WTC11 (cell line): Measurements from ENCODE around the gene PRDX1. TPM values are rescaled to one million over a fixed set of nuclear protein-coding genes. Genes with fewer than 3 reads are reported as not detected.
A peak's percentile ranks its signal among the peaks of the same experiment; 100 is the strongest.

Experiments used
- ATAC-seq: fragments of 200-7000 bp; cut with Tn5 transposase; 2 replicates; pipeline ENCODE4 v1.10.0; 2021; ENCODE audit warnings: mild to moderate bottlenecking, moderate library complexity
- CTCF ChIA-PET: fragments of 300-600 bp; sonication (Branson Sonifier 250); formaldehyde crosslinking; loops from one replicate; lab custom pipeline; 2021; ENCODE audit warnings: antibody characterized with exemption; lab: Charles Lee
- POLR2A ChIA-PET: fragments of 350-600 bp; sonication (Branson Sonifier 250); formaldehyde crosslinking; loops from one replicate; lab custom pipeline; 2021; ENCODE audit warnings: antibody characterized with exemption; lab: Charles Lee
- DNase-seq: peaks from one replicate; pipeline ENCODE4 v3.0.0; 2021; ENCODE audit warnings: low spot score
- H3K27ac Mint-ChIP-seq: 2 replicates; pipeline ENCODE4 v1.8.0; 2021; ENCODE audit warnings: mixed read lengths
- H3K27me3 Mint-ChIP-seq: 2 replicates; pipeline ENCODE4 v1.8.0; 2021; ENCODE audit warnings: low read depth, mild to moderate bottlenecking, moderate library complexity, mixed read lengths
- H3K36me3 Mint-ChIP-seq: 2 replicates; pipeline ENCODE4 v1.8.0; 2021; ENCODE audit warnings: mixed read lengths
- H3K4me1 Mint-ChIP-seq: 2 replicates; pipeline ENCODE4 v1.8.0; 2022; ENCODE audit warnings: mixed read lengths
- H3K4me3 Mint-ChIP-seq: 2 replicates; pipeline ENCODE4 v1.8.0; 2021; ENCODE audit warnings: mild to moderate bottlenecking, moderate library complexity, mixed read lengths
- H3K9me3 Mint-ChIP-seq: 2 replicates; pipeline ENCODE4 v1.8.0; 2021; ENCODE audit warnings: mixed read lengths
- AFF4 ChIP-seq: sonication (generic); formaldehyde crosslinking; IDR thresholded peaks from 2 replicates; pipeline ENCODE4 v1.8.1; 2023; ENCODE audit warnings: mild to moderate bottlenecking, missing genetic modification reagents, borderline replicate concordance
- EMX1 ChIP-seq: fragments of 250-450 bp; sonication (Bioruptor Pico); IDR thresholded peaks from 2 replicates; pipeline ENCODE4 v1.8.0; 2021; ENCODE audit warnings: mild to moderate bottlenecking
- ESRRA ChIP-seq: sonication (generic); formaldehyde crosslinking; IDR thresholded peaks from 2 replicates; pipeline ENCODE4 v1.8.1; 2022; ENCODE audit warnings: mild to moderate bottlenecking, missing genetic modification reagents, borderline replicate concordance
- ETV6 ChIP-seq: sonication (generic); formaldehyde crosslinking; IDR thresholded peaks from 2 replicates; pipeline ENCODE4 v1.8.1; 2022; ENCODE audit warnings: mild to moderate bottlenecking, missing genetic modification reagents
- FOXP1 ChIP-seq: sonication (generic); formaldehyde crosslinking; IDR thresholded peaks from 2 replicates; pipeline ENCODE4 v1.8.0; 2022; ENCODE audit warnings: missing genetic modification reagents, mild to moderate bottlenecking, moderate library complexity, borderline replicate concordance
- GRHL2 ChIP-seq: fragments of 250-450 bp; sonication (Bioruptor Pico); IDR thresholded peaks from 2 replicates; pipeline ENCODE4 v1.8.0; 2022; ENCODE audit warnings: mild to moderate bottlenecking, moderate library complexity; ENCODE audit not compliant: insufficient replicate concordance, severe bottlenecking
- KAT7 ChIP-seq: sonication (generic); formaldehyde crosslinking; IDR thresholded peaks from 2 replicates; pipeline ENCODE4 v1.8.1; 2023; ENCODE audit warnings: missing genetic modification reagents, mild to moderate bottlenecking, borderline replicate concordance
- NFATC4 ChIP-seq: fragments of 250-450 bp; sonication (Bioruptor Pico); IDR thresholded peaks from 2 replicates; pipeline ENCODE4 v1.9.0; 2021; ENCODE audit warnings: mild to moderate bottlenecking
- NFYB ChIP-seq: sonication (generic); formaldehyde crosslinking; conservative IDR thresholded peaks from 2 replicates; pipeline ENCODE4 v1.8.0; 2022; ENCODE audit warnings: low read depth, missing genetic modification reagents
- NR3C1 ChIP-seq: sonication (generic); formaldehyde crosslinking; conservative IDR thresholded peaks from 2 replicates; pipeline ENCODE4 v1.8.1; 2023; ENCODE audit warnings: low read depth, mild to moderate bottlenecking, missing genetic modification reagents
- RELA ChIP-seq: sonication (generic); formaldehyde crosslinking; IDR thresholded peaks from 2 replicates; pipeline ENCODE4 v1.8.1; 2022; ENCODE audit warnings: missing genetic modification reagents, mild to moderate bottlenecking, borderline replicate concordance
- TP53 ChIP-seq: sonication (generic); formaldehyde crosslinking; IDR thresholded peaks from 2 replicates; pipeline ENCODE4 v1.8.1; 2023; ENCODE audit warnings: mild to moderate bottlenecking, missing genetic modification reagents
- ZNF263 ChIP-seq: sonication (generic); formaldehyde crosslinking; IDR thresholded peaks from 2 replicates; pipeline ENCODE4 v1.8.1; 2022; ENCODE audit warnings: low read depth, mild to moderate bottlenecking, moderate library complexity, missing genetic modification reagents
- ZNF396 ChIP-seq: fragments of 250-450 bp; sonication (Bioruptor Pico); IDR thresholded peaks from 2 replicates; pipeline ENCODE4 v1.8.0; 2021; ENCODE audit warnings: mild to moderate bottlenecking, moderate library complexity, borderline replicate concordance
- total RNA-seq: library from RNA; stranded (reverse); gene quantifications from 3 replicates; pipeline ENCODE4 v1.2.3, GENCODE V29; 2021
- TF ChIP-seq, protein P1 (sequence below): sonication (generic); formaldehyde crosslinking; IDR thresholded peaks from 2 replicates; pipeline ENCODE4 v1.8.0; 2022; ENCODE audit warnings: mild to moderate bottlenecking, missing genetic modification reagents
- TF ChIP-seq, protein P2 (sequence below): sonication (generic); formaldehyde crosslinking; IDR thresholded peaks from 2 replicates; pipeline ENCODE4 v1.8.1; 2022; ENCODE audit warnings: mild to moderate bottlenecking, missing genetic modification reagents, moderate library complexity, borderline replicate concordance

The PRDX1 gene
- total RNA-seq, 1 experiment from 2014 or later = 1,197 TPM

- TF ChIP-seq, protein P1, sequence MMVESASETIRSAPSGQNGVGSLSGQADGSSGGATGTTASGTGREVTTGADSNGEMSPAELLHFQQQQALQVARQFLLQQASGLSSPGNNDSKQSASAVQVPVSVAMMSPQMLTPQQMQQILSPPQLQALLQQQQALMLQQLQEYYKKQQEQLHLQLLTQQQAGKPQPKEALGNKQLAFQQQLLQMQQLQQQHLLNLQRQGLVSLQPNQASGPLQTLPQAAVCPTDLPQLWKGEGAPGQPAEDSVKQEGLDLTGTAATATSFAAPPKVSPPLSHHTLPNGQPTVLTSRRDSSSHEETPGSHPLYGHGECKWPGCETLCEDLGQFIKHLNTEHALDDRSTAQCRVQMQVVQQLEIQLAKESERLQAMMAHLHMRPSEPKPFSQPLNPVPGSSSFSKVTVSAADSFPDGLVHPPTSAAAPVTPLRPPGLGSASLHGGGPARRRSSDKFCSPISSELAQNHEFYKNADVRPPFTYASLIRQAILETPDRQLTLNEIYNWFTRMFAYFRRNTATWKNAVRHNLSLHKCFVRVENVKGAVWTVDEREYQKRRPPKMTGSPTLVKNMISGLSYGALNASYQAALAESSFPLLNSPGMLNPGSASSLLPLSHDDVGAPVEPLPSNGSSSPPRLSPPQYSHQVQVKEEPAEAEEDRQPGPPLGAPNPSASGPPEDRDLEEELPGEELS (CRISPR knock-in tag) = peak; percentile 95
These were observed at the start of gene PRDX1 (continued) for GRCh38 chr1:45521413-45522323.

DNA sequence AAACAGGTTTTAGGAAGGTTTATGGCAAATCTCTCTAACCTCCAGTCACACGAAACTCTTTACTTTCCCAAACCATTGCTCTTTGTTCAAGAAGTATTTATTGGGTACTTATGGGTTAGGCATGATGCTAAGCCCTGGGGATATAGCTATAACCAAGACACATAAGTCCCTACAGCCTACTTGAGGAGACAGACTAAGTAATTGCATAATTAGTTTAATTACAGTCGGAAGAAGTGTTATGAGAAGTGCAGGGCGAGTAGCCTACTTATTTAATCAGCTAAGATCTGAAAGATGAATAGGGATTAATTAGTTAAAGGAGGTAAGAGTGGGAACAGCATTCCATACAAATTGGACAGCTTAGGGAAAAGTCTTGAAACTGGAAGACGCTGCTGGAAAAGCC is 48.9 kb upstream of the PRDX1 start:
- H3K36me3 Mint-ChIP-seq = peaks cover 43% of the 10 kb centered on the region
- no peaks in the 10 kb centered on the region for H3K27me3 Mint-ChIP-seq
- H3K4me1 Mint-ChIP-seq = peaks cover 31% of the 10 kb centered on the region
- no peak overlapping the region for H3K4me3 Mint-ChIP-seq
- peak overlapping the region; percentile 28; the same call in 1 of the 2 replicates for H3K27ac Mint-ChIP-seq
- DNase-seq (no peak), ATAC-seq (no peak)
- no peak for TF ChIP-seq ETV6 (CRISPR knock-in tag)
- TF ChIP-seq, protein P2, sequence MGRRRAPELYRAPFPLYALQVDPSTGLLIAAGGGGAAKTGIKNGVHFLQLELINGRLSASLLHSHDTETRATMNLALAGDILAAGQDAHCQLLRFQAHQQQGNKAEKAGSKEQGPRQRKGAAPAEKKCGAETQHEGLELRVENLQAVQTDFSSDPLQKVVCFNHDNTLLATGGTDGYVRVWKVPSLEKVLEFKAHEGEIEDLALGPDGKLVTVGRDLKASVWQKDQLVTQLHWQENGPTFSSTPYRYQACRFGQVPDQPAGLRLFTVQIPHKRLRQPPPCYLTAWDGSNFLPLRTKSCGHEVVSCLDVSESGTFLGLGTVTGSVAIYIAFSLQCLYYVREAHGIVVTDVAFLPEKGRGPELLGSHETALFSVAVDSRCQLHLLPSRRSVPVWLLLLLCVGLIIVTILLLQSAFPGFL (CRISPR knock-in tag) = no peak
- TF ChIP-seq ESRRA = no peak
- TF ChIP-seq ZNF396 (CRISPR knock-in tag) = no peak
- TF ChIP-seq FOXP1 (CRISPR knock-in tag) = no peak
- TF ChIP-seq NR3C1 = no peak
- TF ChIP-seq NFYB (CRISPR knock-in tag) = no peak
- TF ChIP-seq ZNF263 = no peak
- TF ChIP-seq RELA (CRISPR knock-in tag) = no peak
- no peak for TF ChIP-seq TP53 (CRISPR knock-in tag)
- no peak for TF ChIP-seq AFF4 (CRISPR knock-in tag)
- TF ChIP-seq NFATC4 (CRISPR knock-in tag) = no peak
- no peak for TF ChIP-seq GRHL2 (CRISPR knock-in tag)
- no peak for TF ChIP-seq EMX1 (CRISPR knock-in tag)
- TF ChIP-seq KAT7 (CRISPR knock-in tag) = no peak
- TF ChIP-seq, protein P1 (CRISPR knock-in tag) = no peak
- ChIA-PET CTCF (interaction anchor here (0.6 to 3.3 kb wide), 8 partner anchors 13 to 71 kb away, joined by 3 to 17 read pairs (median 6); partner anchors contain the start of genes AKR1A1, CCDC163, MMACHC and PRDX1), POLR2A (interaction anchor here (1.7 kb wide), 1 partner anchor 50 kb away, joined by 7 read pairs; no protein-coding TSS in a partner anchor)
- no peaks in the 10 kb centered on the region for H3K9me3 Mint-ChIP-seq
